ENCODE measurements around the gene PEAK3. TPM values are rescaled to one million over a fixed set of nuclear protein-coding genes. Genes with fewer than 3 reads are reported as not detected.

The PEAK3 gene
- total RNA-seq, 1 donor from 2014 or later, result not detected

- no peak for DNase-seq (ENCODE audit: extremely low read depth, low read depth, low spot score)
Measured at GRCh38 chr19:2273356-2274184, 8.4 kb downstream of the PEAK3 start.

GRCh38 chr19:2271234-2272103, 10.5 kb downstream of the PEAK3 start:
- no peak for DNase-seq (ENCODE audit: extremely low read depth, low read depth, low spot score)

GRCh38 chr19:2270423-2271233, 11.3 kb downstream of the PEAK3 start:
- no peak for DNase-seq (ENCODE audit: extremely low read depth, low read depth, low spot score)

- no peak for DNase-seq (ENCODE audit: extremely low read depth, low read depth, low spot score)
Measured at GRCh38 chr19:2270157-2270422, 11.9 kb downstream of the PEAK3 start.

GRCh38 chr19:2269244-2270156, 12.5 kb downstream of the PEAK3 start:
- DNase-seq (ENCODE audit: extremely low read depth, low read depth, low spot score), result peak; percentile 67

- DNase-seq (ENCODE audit: extremely low read depth, low read depth, low spot score), result no peak
Measured at GRCh38 chr19:2268861-2269243, 13.1 kb downstream of the PEAK3 start.

GRCh38 chr19:2268480-2268830, 13.5 kb downstream of the PEAK3 start:
- no peak for DNase-seq (ENCODE audit: extremely low read depth, low read depth, low spot score)

GRCh38 chr19:2266183-2266993, 15.6 kb downstream of the PEAK3 start:
- DNase-seq (ENCODE audit: extremely low read depth, low read depth, low spot score), result no peak

GRCh38 chr19:2261438-2262172, 20.4 kb downstream of the PEAK3 start:
- no peak for DNase-seq (ENCODE audit: extremely low read depth, low read depth, low spot score)

GRCh38 chr19:2260341-2260805, 21.6 kb downstream of the PEAK3 start:
- no peak for DNase-seq (ENCODE audit: extremely low read depth, low read depth, low spot score)

- DNase-seq (ENCODE audit: extremely low read depth, low read depth, low spot score), result no peak
Measured at GRCh38 chr19:2259336-2259735, 22.6 kb downstream of the PEAK3 start.

- DNase-seq (ENCODE audit: extremely low read depth, low read depth, low spot score), result no peak
Measured at GRCh38 chr19:2255982-2256685, 25.8 kb downstream of the PEAK3 start, which contains the start of gene JSRP1. TSS of gene JSRP1 (minus strand) at chr19:2256417. CDS start at chr19:2255314, 1,103 bp downstream.

- DNase-seq (ENCODE audit: extremely low read depth, low read depth, low spot score), result no peak
Measured at GRCh38 chr19:2255112-2255845, 26.7 kb downstream of the PEAK3 start.

GRCh38 chr19:2254064-2254872, 27.7 kb downstream of the PEAK3 start:
- no peak for DNase-seq (ENCODE audit: extremely low read depth, low read depth, low spot score)

GRCh38 chr19:2253106-2254063, 28.6 kb downstream of the PEAK3 start:
- no peak for DNase-seq (ENCODE audit: extremely low read depth, low read depth, low spot score)
